Fibroblast of lung (primary cell): ENCODE data around the gene ANKRD13A.

Experiments used
- CTCF ChIP-seq, 2 donors: IDR thresholded peaks in 1 of 2; conservative IDR thresholded peaks in 1 of 2; 1 replicate in 1 of 2; 2 replicates in 1 of 2; pipeline ENCODE4 v1.5.1; 2011 to 2012; ENCODE audit warnings: low read length in 2 of 2, control low read depth in 1 of 2, inconsistent platforms in 1 of 2, low read depth in 1 of 2, mild to moderate bottlenecking in 1 of 2
- EZH2 ChIP-seq: IDR thresholded peaks from 2 replicates; pipeline ENCODE4 v1.5.1; 2012; ENCODE audit warnings: low read length, control low read depth, mild to moderate bottlenecking; ENCODE audit errors: missing control alignments

- TF ChIP-seq CTCF (conservative IDR thresholded peaks at IDR 0.05 in 1 of 2, IDR thresholded peaks at IDR 0.05 in 1 of 2; ENCODE audit: low read depth in 1 of 2, low read length in 2 of 2) (no peak), EZH2 (no peak)
Measured at GRCh38 chr12:110042264-110042663, 43.0 kb downstream of the ANKRD13A start.
